HK-2 (cell line): ENCODE data around the gene KIF11.
A peak's percentile ranks its signal among the peaks of the same experiment; 100 is the strongest.

ENCODE experiments used
- DNase-seq: peaks from one replicate; pipeline ENCODE4 v3.0.0-alpha.2; 2018; ENCODE audit not compliant: unreplicated experiment

Gene KIF11

GRCh38 chr10:92677708-92678107 is 84.8 kb downstream of the KIF11 start:
- no peak for DNase-seq

- DNase-seq = no peak
Measured at GRCh38 chr10:92678206-92678605, 85.3 kb downstream of the KIF11 start.

- no peak for DNase-seq
Measured at GRCh38 chr10:92681306-92681834, 88.4 kb downstream of the KIF11 start.

GRCh38 chr10:92688573-92688926 is 95.6 kb downstream of the KIF11 start:
- no peak for DNase-seq

GRCh38 chr10:92688927-92689662 is 96.2 kb downstream of the KIF11 start:
- DNase-seq = no peak

- DNase-seq = peak; percentile 84
Measured at GRCh38 chr10:92689663-92690210, 96.8 kb downstream of the KIF11 start, which contains the start of gene HHEX. Gene HHEX (plus strand): TSS chr10:92689955. CDS start chr10:92689987, 32 bp downstream.

- DNase-seq = peak; percentile 89
Measured at GRCh38 chr10:92690211-92690914, 97.4 kb downstream of the KIF11 start.

GRCh38 chr10:92690915-92691590 is 98.1 kb downstream of the KIF11 start:
- DNase-seq = no peak

- DNase-seq = no peak
Measured at GRCh38 chr10:92691591-92692079, 98.7 kb downstream of the KIF11 start.

GRCh38 chr10:92692080-92692671 is 99.2 kb downstream of the KIF11 start:
- DNase-seq = no peak

GRCh38 chr10:92692697-92693533 is 100.0 kb downstream of the KIF11 start:
- no peak for DNase-seq

GRCh38 chr10:92693534-92693893 is 100.6 kb downstream of the KIF11 start:
- no peak for DNase-seq

- peak; percentile 82 for DNase-seq
Measured at GRCh38 chr10:92695679-92696605, 103.0 kb downstream of the KIF11 start.

- peak; percentile 13 for DNase-seq
Measured at GRCh38 chr10:92696606-92697383, 103.9 kb downstream of the KIF11 start.

- DNase-seq = no peak
Measured at GRCh38 chr10:92697663-92698511, 105.0 kb downstream of the KIF11 start.

- no peak for DNase-seq
Measured at GRCh38 chr10:92699193-92699517, 106.2 kb downstream of the KIF11 start.

GRCh38 chr10:92699518-92700381 is 106.8 kb downstream of the KIF11 start:
- no peak for DNase-seq
